IPS-15b (cell line): ENCODE results near the gene GBP4.

ENCODE experiments used
- H3K27me3 ChIP-seq: one replicate; pipeline ENCODE4 v1.6.1; 2013; ENCODE audit warnings: low read length; ENCODE audit not compliant: control insufficient read depth, insufficient read depth
- H3K36me3 ChIP-seq: one replicate; pipeline ENCODE4 v1.6.1; 2013; ENCODE audit warnings: low read length; ENCODE audit not compliant: control insufficient read depth, insufficient read depth
- H3K4me1 ChIP-seq: one replicate; pipeline ENCODE4 v1.6.1; 2013; ENCODE audit warnings: mild to moderate bottlenecking, low read length; ENCODE audit not compliant: control insufficient read depth, insufficient read depth
- H3K4me3 ChIP-seq: one replicate; pipeline ENCODE4 v1.5.1; 2013; ENCODE audit warnings: low read depth, low read length
- H3K9ac ChIP-seq: one replicate; pipeline ENCODE4 v1.6.1; 2013; ENCODE audit warnings: low read depth, mild to moderate bottlenecking, low read length
- H3K9me3 ChIP-seq: one replicate; pipeline ENCODE4 v1.6.1; 2013; ENCODE audit warnings: mild to moderate bottlenecking, low read length; ENCODE audit not compliant: control insufficient read depth, insufficient read depth

GBP4 gene

GRCh38 chr1:89170170-89171066, 28.3 kb downstream of the GBP4 start:
- H3K4me1 ChIP-seq: no peaks in the 10 kb centered on the region
- no peak overlapping the region for H3K9ac ChIP-seq
- no peak overlapping the region for H3K4me3 ChIP-seq
- H3K27me3 ChIP-seq: no peaks in the 10 kb centered on the region
- no peaks in the 10 kb centered on the region for H3K36me3 ChIP-seq
- no peaks in the 10 kb centered on the region for H3K9me3 ChIP-seq

- Histone ChIP-seq H3K9me3 (no peaks in the 10 kb centered on the region), H3K4me3 (no peak overlapping the region), H3K27me3 (no peaks in the 10 kb centered on the region), H3K9ac (no peak overlapping the region), H3K4me1 (no peaks in the 10 kb centered on the region), H3K36me3 (no peaks in the 10 kb centered on the region)
Observed at GRCh38 chr1:89169166-89169565, 29.6 kb downstream of the GBP4 start.

- Histone ChIP-seq H3K36me3 (no peaks in the 10 kb centered on the region), H3K27me3 (no peaks in the 10 kb centered on the region), H3K9me3 (no peaks in the 10 kb centered on the region), H3K4me3 (no peak overlapping the region), H3K4me1 (no peaks in the 10 kb centered on the region), H3K9ac (no peak overlapping the region)
Observed at GRCh38 chr1:89167590-89168230, 31.0 kb downstream of the GBP4 start.

GRCh38 chr1:89166705-89167104, 32.0 kb downstream of the GBP4 start:
- H3K27me3 ChIP-seq: no peaks in the 10 kb centered on the region
- H3K9me3 ChIP-seq: no peaks in the 10 kb centered on the region
- H3K36me3 ChIP-seq: no peaks in the 10 kb centered on the region
- no peak overlapping the region for H3K9ac ChIP-seq
- no peak overlapping the region for H3K4me3 ChIP-seq
- no peaks in the 10 kb centered on the region for H3K4me1 ChIP-seq

GRCh38 chr1:89165811-89166210, 32.9 kb downstream of the GBP4 start:
- H3K9ac ChIP-seq: no peak overlapping the region
- H3K4me3 ChIP-seq: no peak overlapping the region
- no peaks in the 10 kb centered on the region for H3K36me3 ChIP-seq
- H3K9me3 ChIP-seq: no peaks in the 10 kb centered on the region
- no peaks in the 10 kb centered on the region for H3K4me1 ChIP-seq
- no peaks in the 10 kb centered on the region for H3K27me3 ChIP-seq

GRCh38 chr1:89151047-89151446, 47.7 kb downstream of the GBP4 start:
- Histone ChIP-seq H3K36me3 (no peaks in the 10 kb centered on the region), H3K4me3 (no peak overlapping the region), H3K9ac (no peak overlapping the region), H3K4me1 (no peaks in the 10 kb centered on the region), H3K9me3 (no peaks in the 10 kb centered on the region), H3K27me3 (no peaks in the 10 kb centered on the region)

- Histone ChIP-seq H3K27me3 (no peaks in the 10 kb centered on the region), H3K9ac (no peak overlapping the region), H3K36me3 (no peaks in the 10 kb centered on the region), H3K4me3 (no peak overlapping the region), H3K9me3 (no peaks in the 10 kb centered on the region), H3K4me1 (no peaks in the 10 kb centered on the region)
Observed at GRCh38 chr1:89149976-89150375, 48.8 kb downstream of the GBP4 start.

- Histone ChIP-seq H3K4me1 (no peaks in the 10 kb centered on the region), H3K9ac (no peak overlapping the region), H3K4me3 (no peak overlapping the region), H3K27me3 (no peaks in the 10 kb centered on the region), H3K9me3 (no peaks in the 10 kb centered on the region), H3K36me3 (no peaks in the 10 kb centered on the region)
Observed at GRCh38 chr1:89149229-89149628, 49.5 kb downstream of the GBP4 start.

GRCh38 chr1:89147678-89148658, 50.8 kb downstream of the GBP4 start:
- no peak overlapping the region for H3K9ac ChIP-seq
- no peaks in the 10 kb centered on the region for H3K27me3 ChIP-seq
- H3K36me3 ChIP-seq: no peaks in the 10 kb centered on the region
- no peaks in the 10 kb centered on the region for H3K4me1 ChIP-seq
- H3K4me3 ChIP-seq: no peak overlapping the region
- no peaks in the 10 kb centered on the region for H3K9me3 ChIP-seq

- Histone ChIP-seq H3K36me3 (no peaks in the 10 kb centered on the region), H3K9me3 (no peaks in the 10 kb centered on the region), H3K9ac (no peak overlapping the region), H3K27me3 (no peaks in the 10 kb centered on the region), H3K4me3 (no peak overlapping the region), H3K4me1 (no peaks in the 10 kb centered on the region)
Observed at GRCh38 chr1:89146721-89147120, 52.0 kb downstream of the GBP4 start.

GRCh38 chr1:89143484-89143883, 55.3 kb downstream of the GBP4 start:
- Histone ChIP-seq H3K4me3 (no peak overlapping the region), H3K27me3 (no peaks in the 10 kb centered on the region), H3K4me1 (no peaks in the 10 kb centered on the region), H3K36me3 (no peaks in the 10 kb centered on the region), H3K9ac (no peak overlapping the region), H3K9me3 (no peaks in the 10 kb centered on the region)
